ENCODE data around the gene PCDHGB3. TPM values are rescaled to one million over a fixed set of nuclear protein-coding genes. Genes with fewer than 3 reads are reported as not detected.
"Not testable (repeated sequence)": the region's sequence is repeated elsewhere in the genome, so short reads cannot be mapped to it uniquely, and the experiment has no call there.

Gene PCDHGB3
- total and polyA plus RNA-seq, 10 of the 15 experiments (the other 5 are each of a cell fraction or from before 2014, with no cell fraction given) = 0.12 to 0.50 (median 0.20) TPM; not detected in 4

GRCh38 chr5:141414548-141415274 is 44.7 kb downstream of the PCDHGB3 start:
- SMC1A ChIA-PET (ENCODE audit: uncharacterized antibody, unreplicated experiment) = interaction anchor here (2.7 to 7.4 kb wide), 3 partner anchors 109 to 149 kb away, joined by 16 to 67 read pairs (median 35); no protein-coding TSS in a partner anchor
- H3K4me2 ChIP-seq (ENCODE audit: control insufficient read depth, insufficient read depth); POLR2A ChIA-PET; H3K4me3 ChIP-seq; H2AFZ ChIP-seq (ENCODE audit: control insufficient read depth, low read depth, low read length); H3K27me3 ChIP-seq (replicated peaks in 1 of 2; ENCODE audit: control insufficient read depth in 2 of 2, insufficient read depth in 2 of 2, low read length in 1 of 2); BruUV-seq (replicated peaks); DNase-seq (ENCODE audit: low read depth, low spot score); FAIRE-seq; H3K9ac ChIP-seq (ENCODE audit: control insufficient read depth, insufficient read depth, low read length); H3K36me3 ChIP-seq (ENCODE audit: control insufficient read depth in 2 of 2, insufficient read depth in 2 of 2, low read length in 1 of 2); intact Hi-C loops (cut with micrococcal nuclease; ENCODE audit: unreplicated experiment); H3K27ac ChIP-seq (ENCODE audit: control insufficient read depth, insufficient read depth); ATAC-seq; H3K4me1 ChIP-seq (ENCODE audit: control insufficient read depth, insufficient read depth, low read length); H4K20me1 ChIP-seq (ENCODE audit: control insufficient read depth, insufficient read depth); H3K79me2 ChIP-seq (ENCODE audit: control insufficient read depth, insufficient read depth, low read length): not testable (repeated sequence)
- RAD21 ChIA-PET (ENCODE audit: unreplicated experiment) = interaction anchor here (2.3 to 3.3 kb wide), 5 partner anchors 61 to 153 kb away, joined by 6 to 42 read pairs (median 12); partner anchors contain the start of gene PCDHGC3
- in situ Hi-C loops (cut with MboI) = loop anchor here (5.0 kb wide), 1 partner anchor 148 kb away; no protein-coding TSS in a partner anchor
- peak; percentile 24; the same call in 1 of the 2 replicates for TF ChIP-seq REST (IDR thresholded peaks at IDR 0.05; ENCODE audit: low read depth, low read length)
- peaks cover 12% of the 10 kb centered on the region; the same call in 2 of the 3 replicates for H3K9me3 ChIP-seq (replicated peaks; ENCODE audit: control insufficient read depth, insufficient read depth, low read length)
- CTCF ChIA-PET = interaction anchor here (0.7 to 10.9 kb wide), 13 partner anchors 15 to 208 kb away, joined by 3 to 245 read pairs (median 23); partner anchors contain the start of genes PCDHB14, PCDHGA12, PCDHGB3 and PCDHGC3
- WGBS (ENCODE audit: insufficient coverage, insufficient replicate concordance, low lambda C conversion rate, missing lambda C conversion rate) = 83% methylated on average over 20 of the region's 46 CpGs
